Measurements from ENCODE around the gene RNF11.

DNA sequence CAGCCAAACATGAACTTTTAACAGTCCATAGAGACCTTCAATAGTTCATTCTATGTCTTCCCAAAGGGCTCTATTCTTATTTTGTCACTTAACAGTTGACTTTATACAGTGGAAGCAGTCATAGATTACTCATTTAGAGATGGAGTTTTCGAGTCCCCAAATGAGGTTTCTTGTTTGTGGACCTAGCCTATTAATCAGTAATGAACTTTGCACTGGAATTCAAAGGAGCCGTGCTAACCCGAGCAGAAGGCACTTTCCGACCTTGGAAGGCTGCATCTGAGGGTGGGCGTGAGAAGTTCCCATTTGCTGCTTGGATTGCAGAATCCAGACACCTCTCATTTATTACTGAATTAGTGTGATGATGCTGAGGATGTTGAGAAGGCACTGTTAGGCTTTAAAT, 47.9 kb downstream of the RNF11 start:
- TF ChIP-seq POLR2A (IDR thresholded peaks at IDR 0.05) (no peak), EP300 (IDR thresholded peaks at IDR 0.05) (no peak)
- TF ChIP-seq, protein P1, sequence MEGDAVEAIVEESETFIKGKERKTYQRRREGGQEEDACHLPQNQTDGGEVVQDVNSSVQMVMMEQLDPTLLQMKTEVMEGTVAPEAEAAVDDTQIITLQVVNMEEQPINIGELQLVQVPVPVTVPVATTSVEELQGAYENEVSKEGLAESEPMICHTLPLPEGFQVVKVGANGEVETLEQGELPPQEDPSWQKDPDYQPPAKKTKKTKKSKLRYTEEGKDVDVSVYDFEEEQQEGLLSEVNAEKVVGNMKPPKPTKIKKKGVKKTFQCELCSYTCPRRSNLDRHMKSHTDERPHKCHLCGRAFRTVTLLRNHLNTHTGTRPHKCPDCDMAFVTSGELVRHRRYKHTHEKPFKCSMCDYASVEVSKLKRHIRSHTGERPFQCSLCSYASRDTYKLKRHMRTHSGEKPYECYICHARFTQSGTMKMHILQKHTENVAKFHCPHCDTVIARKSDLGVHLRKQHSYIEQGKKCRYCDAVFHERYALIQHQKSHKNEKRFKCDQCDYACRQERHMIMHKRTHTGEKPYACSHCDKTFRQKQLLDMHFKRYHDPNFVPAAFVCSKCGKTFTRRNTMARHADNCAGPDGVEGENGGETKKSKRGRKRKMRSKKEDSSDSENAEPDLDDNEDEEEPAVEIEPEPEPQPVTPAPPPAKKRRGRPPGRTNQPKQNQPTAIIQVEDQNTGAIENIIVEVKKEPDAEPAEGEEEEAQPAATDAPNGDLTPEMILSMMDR (IDR thresholded peaks at IDR 0.05) = no peak
